Measurements from ENCODE around the gene ASB1. TPM values are rescaled to one million over a fixed set of nuclear protein-coding genes. Genes with fewer than 3 reads are reported as not detected.

The ASB1 gene
- total RNA-seq, 4 donors from 2014 or later: 3.9 to 17.7 (median 8.9) TPM

DNA sequence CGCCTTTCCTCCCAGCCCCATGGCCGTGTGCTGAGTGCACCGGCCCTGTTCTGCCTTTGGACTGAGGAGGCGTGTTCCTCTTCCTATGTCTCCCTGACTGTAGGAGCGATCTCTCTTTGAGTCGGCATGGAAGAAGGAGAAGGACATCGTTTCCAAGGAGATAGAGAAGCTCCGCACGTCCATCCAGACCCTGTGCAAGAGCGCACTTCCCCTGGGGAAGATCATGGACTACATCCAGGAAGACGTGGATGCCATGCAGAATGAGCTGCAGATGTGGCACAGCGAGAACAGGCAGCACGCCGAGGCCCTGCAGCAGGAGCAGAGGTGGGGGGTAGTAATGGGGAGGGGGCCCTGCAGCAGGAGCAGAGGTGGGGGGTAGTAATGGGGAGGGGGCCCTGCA lies 29.4 kb upstream of the ASB1 start:
- intact Hi-C loops (cut with DNase I): no loop called here
- WGBS, 2 donors: 87 to 93% methylated on average over 3 to 4 of the region's 14 CpGs

DNA sequence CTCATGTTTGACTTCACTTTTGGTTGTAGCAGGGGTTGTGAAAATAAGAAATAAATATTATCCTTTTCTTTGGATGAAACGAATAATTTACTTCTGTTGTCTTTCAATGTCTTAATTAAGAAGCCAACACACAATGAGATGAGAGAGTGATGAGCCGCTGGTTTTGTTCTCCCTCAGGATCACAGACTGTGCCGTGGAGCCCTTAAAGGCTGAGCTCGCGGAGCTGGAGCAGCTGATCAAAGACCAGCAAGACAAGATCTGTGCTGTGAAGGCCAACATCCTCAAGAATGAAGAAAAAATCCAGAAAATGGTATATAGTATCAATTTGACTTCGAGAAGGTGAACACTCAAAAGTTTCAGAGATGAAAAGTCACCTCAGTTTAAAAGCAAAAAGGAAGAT lies 28.1 kb upstream of the ASB1 start:
- TF ChIP-seq POLR2A (IDR thresholded peaks at IDR 0.05): no peak
- TF ChIP-seq, protein P1, sequence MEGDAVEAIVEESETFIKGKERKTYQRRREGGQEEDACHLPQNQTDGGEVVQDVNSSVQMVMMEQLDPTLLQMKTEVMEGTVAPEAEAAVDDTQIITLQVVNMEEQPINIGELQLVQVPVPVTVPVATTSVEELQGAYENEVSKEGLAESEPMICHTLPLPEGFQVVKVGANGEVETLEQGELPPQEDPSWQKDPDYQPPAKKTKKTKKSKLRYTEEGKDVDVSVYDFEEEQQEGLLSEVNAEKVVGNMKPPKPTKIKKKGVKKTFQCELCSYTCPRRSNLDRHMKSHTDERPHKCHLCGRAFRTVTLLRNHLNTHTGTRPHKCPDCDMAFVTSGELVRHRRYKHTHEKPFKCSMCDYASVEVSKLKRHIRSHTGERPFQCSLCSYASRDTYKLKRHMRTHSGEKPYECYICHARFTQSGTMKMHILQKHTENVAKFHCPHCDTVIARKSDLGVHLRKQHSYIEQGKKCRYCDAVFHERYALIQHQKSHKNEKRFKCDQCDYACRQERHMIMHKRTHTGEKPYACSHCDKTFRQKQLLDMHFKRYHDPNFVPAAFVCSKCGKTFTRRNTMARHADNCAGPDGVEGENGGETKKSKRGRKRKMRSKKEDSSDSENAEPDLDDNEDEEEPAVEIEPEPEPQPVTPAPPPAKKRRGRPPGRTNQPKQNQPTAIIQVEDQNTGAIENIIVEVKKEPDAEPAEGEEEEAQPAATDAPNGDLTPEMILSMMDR (IDR thresholded peaks at IDR 0.05): no peak
- H3K36me3 ChIP-seq: peaks cover 0 to 29% (median 0%) of the 10 kb centered on the region in 3 donors
- peaks cover 0 to 5% (median 0%) of the 10 kb centered on the region in 3 donors for H3K4me1 ChIP-seq
- H3K27ac ChIP-seq: no peak overlapping the region
- H3K4me3 ChIP-seq: no peak overlapping the region
- intact Hi-C loops (cut with DNase I): no loop called here
- DNase-seq: no peak
- no peaks in the 10 kb centered on the region for H3K9me3 ChIP-seq
- H3K27me3 ChIP-seq: no peaks in the 10 kb centered on the region
- 85 to 88% methylated on average over 6 of the region's 6 CpGs for WGBS, 2 donors

More for the DNA sequence above, 29.4 kb upstream of the ASB1 start:
- Histone ChIP-seq H3K4me3 (no peak overlapping the region), H3K36me3 (peaks cover 0 to 29% (median 0%) of the 10 kb centered on the region in 3 donors), H3K9me3 (no peaks in the 10 kb centered on the region), H3K4me1 (peaks cover 0 to 5% (median 0%) of the 10 kb centered on the region in 3 donors), H3K27me3 (no peaks in the 10 kb centered on the region), H3K27ac (no peak overlapping the region)
- TF ChIP-seq POLR2A (IDR thresholded peaks at IDR 0.05): no peak
- DNase-seq: no peak

DNA sequence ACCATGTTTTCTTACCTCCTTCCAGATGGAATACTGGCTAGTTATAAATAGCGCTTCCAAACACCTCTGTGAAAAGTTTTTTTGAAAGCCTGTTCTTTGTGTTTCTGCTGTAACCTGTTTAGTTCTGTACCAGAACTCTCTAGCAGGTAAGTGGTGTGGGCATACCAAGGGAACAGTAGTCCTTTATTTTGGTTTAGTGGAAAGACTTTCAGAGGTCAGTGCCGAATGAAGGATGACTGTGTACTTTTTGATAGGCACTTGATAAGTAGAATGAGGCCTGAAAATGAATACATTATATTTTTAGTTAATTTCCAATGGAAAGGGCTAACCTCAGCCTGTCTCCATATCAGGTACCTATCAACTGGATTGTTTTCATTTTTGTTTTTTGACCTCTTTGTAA lies 27.6 kb upstream of the ASB1 start:
- WGBS, 2 donors: 91 to 97% methylated on average over 2 of the region's 2 CpGs
- peaks cover 0 to 29% (median 0%) of the 10 kb centered on the region in 3 donors for H3K36me3 ChIP-seq
- DNase-seq: no peak

DNA sequence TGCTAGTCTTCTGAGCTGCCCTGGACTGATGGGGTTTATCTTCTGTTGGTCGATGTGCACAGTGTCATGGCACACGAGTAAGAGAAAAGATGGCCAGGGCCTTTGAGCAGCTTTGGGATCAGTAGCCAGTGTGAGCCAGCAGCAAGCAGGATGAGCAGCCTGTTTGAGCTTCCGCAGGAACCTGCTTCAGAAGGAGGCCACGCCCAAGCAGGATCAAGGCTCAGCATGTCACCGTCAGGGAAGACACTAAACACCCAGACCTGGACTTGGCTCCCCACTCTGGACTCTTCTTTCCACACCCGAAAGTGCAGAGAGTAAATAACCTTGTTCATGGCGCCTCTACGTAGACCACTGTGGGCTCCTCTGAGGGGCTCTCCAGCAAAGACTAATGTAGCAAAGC lies 25.2 kb upstream of the ASB1 start:
- no peak overlapping the region for H3K27ac ChIP-seq
- intact Hi-C loops (cut with DNase I): no loop called here
- H3K4me3 ChIP-seq: no peak overlapping the region
- H3K4me1 ChIP-seq: peaks cover 0 to 5% (median 0%) of the 10 kb centered on the region in 3 donors
- H3K9me3 ChIP-seq: no peaks in the 10 kb centered on the region
- no peaks in the 10 kb centered on the region for H3K27me3 ChIP-seq
- WGBS, 2 donors: 60 to 90% methylated on average over 5 to 7 of the region's 8 CpGs
- DNase-seq: no peak
- TF ChIP-seq, protein P1 (IDR thresholded peaks at IDR 0.05): no peak
- no peak for TF ChIP-seq POLR2A (IDR thresholded peaks at IDR 0.05)
- H3K36me3 ChIP-seq: peaks cover 0 to 29% (median 0%) of the 10 kb centered on the region in 3 donors

More for the DNA sequence above, 27.6 kb upstream of the ASB1 start:
- Histone ChIP-seq H3K4me3 (no peak overlapping the region), H3K9me3 (no peaks in the 10 kb centered on the region), H3K27ac (no peak overlapping the region), H3K4me1 (peaks cover 0 to 5% (median 0%) of the 10 kb centered on the region in 3 donors), H3K27me3 (no peaks in the 10 kb centered on the region)
- TF ChIP-seq POLR2A (IDR thresholded peaks at IDR 0.05): no peak
- TF ChIP-seq, protein P1 (IDR thresholded peaks at IDR 0.05): no peak
- intact Hi-C loops (cut with DNase I): no loop called here

DNA sequence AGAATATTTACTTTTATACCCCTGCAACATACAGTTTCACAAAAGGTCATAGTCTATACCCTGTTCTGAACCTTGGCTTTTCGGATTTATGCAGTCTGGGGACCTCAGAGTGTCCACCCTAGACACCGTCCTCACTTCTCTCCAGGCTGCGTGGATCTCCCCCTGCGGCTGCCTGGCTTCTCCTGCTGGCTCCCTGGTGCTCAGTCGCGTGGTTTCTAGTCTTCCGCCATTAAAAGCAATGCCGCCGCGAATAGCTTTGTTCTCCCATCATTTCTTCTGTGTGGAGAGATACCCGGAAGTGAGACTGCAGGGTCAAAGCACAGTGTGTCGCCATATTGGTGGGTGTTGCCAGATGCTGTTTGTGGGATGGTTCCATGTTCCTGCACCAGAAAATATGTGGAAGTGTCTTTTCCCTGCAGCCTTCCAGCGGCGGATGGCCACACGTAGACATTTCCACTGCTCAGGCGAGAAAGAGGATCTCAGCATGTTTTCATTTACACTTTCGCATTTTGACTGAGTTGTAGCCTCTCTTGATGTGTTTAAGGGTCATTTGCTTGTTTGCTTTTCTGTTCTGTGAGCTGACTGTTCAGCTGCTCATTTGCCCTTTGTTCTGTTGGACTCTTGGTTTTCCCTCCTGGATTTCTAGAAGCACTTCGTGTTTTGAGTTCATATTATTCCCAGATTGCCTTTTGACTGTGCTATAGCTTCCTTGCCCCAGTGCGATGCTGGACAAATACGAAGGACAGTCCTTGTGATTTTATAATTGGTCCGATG lies 22.9 kb upstream of the ASB1 start:
- H3K4me3 ChIP-seq: no peak overlapping the region
- H3K9me3 ChIP-seq: no peaks in the 10 kb centered on the region
- WGBS, 2 donors: 92% methylated on average over 21 of the region's 21 CpGs
- peaks cover 0 to 22% (median 0%) of the 10 kb centered on the region in 3 donors for H3K36me3 ChIP-seq
- TF ChIP-seq, protein P1 (IDR thresholded peaks at IDR 0.05): no peak
- TF ChIP-seq POLR2A (IDR thresholded peaks at IDR 0.05): no peak
- peaks cover 0 to 5% (median 0%) of the 10 kb centered on the region in 3 donors for H3K4me1 ChIP-seq
- intact Hi-C loops (cut with DNase I): no loop called here
- no peak for DNase-seq
- H3K27me3 ChIP-seq: no peaks in the 10 kb centered on the region
- H3K27ac ChIP-seq: no peak overlapping the region

All from esophagus squamous epithelium (tissue), 5 donors.